ENCODE data around the gene GTF3C2.
"Not testable (repeated sequence)": the region's sequence is repeated elsewhere in the genome, so short reads cannot be mapped to it uniquely, and the experiment has no call there.

GTF3C2 gene

GRCh38 chr2:27373567-27373966 lies 17.0 kb upstream of the GTF3C2 start:
- no peak for DNase-seq (ENCODE audit: low spot score)

- DNase-seq (ENCODE audit: low spot score) = no peak
Measured at GRCh38 chr2:27372937-27373336, 16.4 kb upstream of the GTF3C2 start.

GRCh38 chr2:27370816-27371620 lies 14.5 kb upstream of the GTF3C2 start:
- no peak for DNase-seq (ENCODE audit: low spot score)

- peak; percentile 99 for DNase-seq (ENCODE audit: low spot score)
Measured at GRCh38 chr2:27370026-27370815, 13.7 kb upstream of the GTF3C2 start, which contains the start of the genes EIF2B4 and SNX17. Gene EIF2B4, minus strand, starts transcription at chr2:27370338. Its CDS starts 24 bp downstream, at chr2:27370314. Gene SNX17, plus strand, starts transcription at chr2:27370616. Its CDS starts 128 bp downstream, at chr2:27370744.

GRCh38 chr2:27369471-27370025 lies 13.0 kb upstream of the GTF3C2 start:
- DNase-seq (ENCODE audit: low spot score) = no peak

GRCh38 chr2:27363933-27364332 lies 7.4 kb upstream of the GTF3C2 start:
- DNase-seq (ENCODE audit: low spot score) = no peak

- DNase-seq (ENCODE audit: low spot score) = no peak
Measured at GRCh38 chr2:27362678-27363420, 6.3 kb upstream of the GTF3C2 start.

- peak; percentile 57 for DNase-seq (ENCODE audit: low spot score)
Measured at GRCh38 chr2:27356056-27356381, 545 bp downstream of the GTF3C2 start.

GRCh38 chr2:27354597-27354927 lies 2.0 kb downstream of the GTF3C2 start:
- DNase-seq (ENCODE audit: low spot score) = no peak

GRCh38 chr2:27353762-27354596 lies 2.6 kb downstream of the GTF3C2 start:
- no peak for DNase-seq (ENCODE audit: low spot score)

- DNase-seq (ENCODE audit: low spot score) = not testable (repeated sequence)
Measured at GRCh38 chr2:27353386-27353761, 3.2 kb downstream of the GTF3C2 start.

GRCh38 chr2:27351802-27352598 lies 4.6 kb downstream of the GTF3C2 start:
- DNase-seq (ENCODE audit: low spot score) = peak; percentile 45

GRCh38 chr2:27350106-27350693 lies 6.4 kb downstream of the GTF3C2 start:
- no peak for DNase-seq (ENCODE audit: low spot score)

GRCh38 chr2:27347641-27348040 lies 8.9 kb downstream of the GTF3C2 start:
- DNase-seq (ENCODE audit: low spot score) = no peak

- no peak for DNase-seq (ENCODE audit: low spot score)
Measured at GRCh38 chr2:27336173-27336572, 20.4 kb downstream of the GTF3C2 start.

GRCh38 chr2:27335311-27335710 lies 21.3 kb downstream of the GTF3C2 start:
- no peak for DNase-seq (ENCODE audit: low spot score)

GRCh38 chr2:27324720-27325119 lies 31.8 kb downstream of the GTF3C2 start:
- no peak for DNase-seq (ENCODE audit: low spot score)

GRCh38 chr2:27323596-27324285 lies 32.8 kb downstream of the GTF3C2 start:
- no peak for DNase-seq (ENCODE audit: low spot score)

GRCh38 chr2:27322766-27323595 lies 33.6 kb downstream of the GTF3C2 start, which contains the start of gene MPV17:
Gene MPV17, minus strand, starts transcription at chr2:27323097. Its CDS starts 580 bp downstream, at chr2:27322517.
- peak; percentile 91 for DNase-seq (ENCODE audit: low spot score)
